PC-9 (cell line): Measurements from ENCODE around the gene ACYP1. TPM values are rescaled to one million over a fixed set of nuclear protein-coding genes. Genes with fewer than 3 reads are reported as not detected.

Source experiments
- BruUV-seq: library from RNA; stranded (reverse); fragments of 400-500 nt; replicated peaks from 2 replicates; lab custom pipeline; 2021; lab: Mats Ljungman, UMichigan
- CTCF ChIA-PET: fragments of 300-600 bp; sonication (Branson Sonifier 250); formaldehyde crosslinking; loops from one replicate; lab custom pipeline; 2022; ENCODE audit warnings: antibody characterized with exemption; lab: Charles Lee
- POLR2A ChIA-PET: fragments of 300-600 bp; sonication (Branson Sonifier 250); formaldehyde crosslinking; loops from one replicate; lab custom pipeline; 2022; ENCODE audit warnings: antibody characterized with exemption; ENCODE audit not compliant: unreplicated experiment; lab: Charles Lee
- DNase-seq, 2 experiments: peaks; one replicate each; pipeline versions ENCODE4 v3.0.0 to v3.0.0-alpha.2; 2015 to 2022; ENCODE audit warnings: mixed read lengths in 1 of 2
- H2AFZ ChIP-seq: fragments of 200-600 bp; sonication (generic); 2 replicates; pipeline ENCODE4 v1.8.1; 2017; ENCODE audit warnings: antibody characterized with exemption
- H3F3A ChIP-seq: fragments of 200-600 bp; sonication (generic); 2 replicates; pipeline ENCODE4 v1.8.1; 2017; ENCODE audit warnings: antibody characterized with exemption, mild to moderate bottlenecking, low read depth; ENCODE audit not compliant: insufficient read depth
- H3K27ac ChIP-seq: fragments of 200-600 bp; sonication (generic); 2 replicates; pipeline ENCODE4 v1.6.1; 2016; ENCODE audit warnings: mixed run types
- H3K27me3 ChIP-seq: fragments of 200-600 bp; sonication (generic); 2 replicates; pipeline ENCODE4 v1.6.1; 2016; ENCODE audit warnings: low read depth, mixed run types; ENCODE audit not compliant: insufficient read depth
- H3K36me3 ChIP-seq: fragments of 200-600 bp; sonication (generic); 2 replicates; pipeline ENCODE4 v1.6.1; 2016; ENCODE audit warnings: low read depth, mixed run types
- H3K4me1 ChIP-seq: fragments of 200-600 bp; sonication (generic); replicated peaks from 2 replicates; pipeline ENCODE4 v1.6.1; 2016; ENCODE audit warnings: mixed run types; ENCODE audit not compliant: insufficient read depth
- H3K4me2 ChIP-seq: fragments of 200-600 bp; sonication (generic); 2 replicates; pipeline ENCODE4 v1.6.1; 2017; ENCODE audit warnings: mixed run types
- H3K4me3 ChIP-seq: fragments of 200-600 bp; sonication (generic); 2 replicates; pipeline ENCODE4 v1.6.1; 2016; ENCODE audit warnings: mixed run types
- H3K79me2 ChIP-seq: fragments of 200-600 bp; sonication (generic); 2 replicates; pipeline ENCODE4 v1.6.1; 2017; ENCODE audit warnings: low read depth, mixed run types
- H3K9me2 ChIP-seq: fragments of 200-600 bp; sonication (generic); 2 replicates; pipeline ENCODE4 v1.8.1; 2017; ENCODE audit warnings: mild to moderate bottlenecking; ENCODE audit not compliant: insufficient read depth
- H3K9me3 ChIP-seq: fragments of 200-600 bp; sonication (generic); 2 replicates; pipeline ENCODE4 v1.8.1; 2016; ENCODE audit warnings: low read depth; ENCODE audit not compliant: insufficient read depth
- H4K20me1 ChIP-seq: fragments of 200-600 bp; sonication (generic); 2 replicates; pipeline ENCODE4 v1.8.1; 2017; ENCODE audit not compliant: insufficient read depth
- CTCF ChIP-seq: fragments of 200-600 bp; sonication (generic); conservative IDR thresholded peaks from 2 replicates; pipeline ENCODE4 v1.6.1; 2017; ENCODE audit warnings: mixed run types, antibody characterized with exemption, mild to moderate bottlenecking, moderate library complexity
- EZH2 ChIP-seq: fragments of 200-600 bp; sonication (generic); IDR thresholded peaks from 2 replicates; pipeline ENCODE4 v1.8.0; 2017; ENCODE audit warnings: antibody characterized with exemption, low read depth
- intact Hi-C: fragments of 100-400 bp; cut with micrococcal nuclease; formaldehyde crosslinking; loops from one replicate; pipeline ENCODE4 v1.10.0; 2022; ENCODE audit not compliant: unreplicated experiment
- total RNA-seq: library from RNA; stranded (reverse); gene quantifications from 2 replicates; pipeline ENCODE4 v1.2.3, GENCODE V29; 2021

The ACYP1 gene
- total RNA-seq, 1 experiment from 2014 or later = 98.9 TPM

- Histone ChIP-seq H3K4me1 (peaks cover 11% of the 10 kb centered on the region), H3K9me3 (no peaks in the 10 kb centered on the region), H3K27ac (no peak overlapping the region), H4K20me1 (no peaks in the 10 kb centered on the region), H3K79me2 (no peaks in the 10 kb centered on the region), H3K36me3 (peaks cover 41% of the 10 kb centered on the region), H3K4me2 (no peak overlapping the region), H3K27me3 (no peaks in the 10 kb centered on the region), H3F3A (peaks cover 23% of the 10 kb centered on the region; the same call in 1 of the 2 replicates), H3K9me2 (no peaks in the 10 kb centered on the region), H3K4me3 (no peak overlapping the region), H2AFZ (no peak overlapping the region)
- DNase-seq = no peak
- POLR2A ChIA-PET = no interaction called here
- BruUV-seq = no TSS peak
- CTCF ChIA-PET = no interaction called here
- TF ChIP-seq CTCF = no peak
- TF ChIP-seq EZH2 = no peak
- intact Hi-C loops = no loop called here
Observed at GRCh38 chr14:75015496-75015895, 48.3 kb downstream of the ACYP1 start.

- H3K27ac ChIP-seq = no peak overlapping the region
- no peaks in the 10 kb centered on the region for H3K79me2 ChIP-seq
- H3K9me2 ChIP-seq = no peaks in the 10 kb centered on the region
- TF ChIP-seq EZH2 (no peak), CTCF (no peak)
- no peak overlapping the region for H2AFZ ChIP-seq
- no TSS peak for BruUV-seq
- no peaks in the 10 kb centered on the region for H3K9me3 ChIP-seq
- no peak for DNase-seq
- H4K20me1 ChIP-seq = no peaks in the 10 kb centered on the region
- H3F3A ChIP-seq = peaks cover 30% of the 10 kb centered on the region; the same call in 1 of the 2 replicates
- CTCF ChIA-PET = no interaction called here
- H3K27me3 ChIP-seq = no peaks in the 10 kb centered on the region
- intact Hi-C loops = no loop called here
- no peak overlapping the region for H3K4me3 ChIP-seq
- no peak overlapping the region for H3K4me2 ChIP-seq
- H3K36me3 ChIP-seq = peaks cover 44% of the 10 kb centered on the region
- peaks cover 3% of the 10 kb centered on the region for H3K4me1 ChIP-seq
- POLR2A ChIA-PET = interaction anchor here (0.5 to 0.6 kb wide), 4 partner anchors 34 to 250 kb away, joined by 3 to 14 read pairs (median 3); partner anchors contain the start of gene ZC2HC1C
Observed at GRCh38 chr14:75013290-75013689, 50.5 kb downstream of the ACYP1 start.

GRCh38 chr14:75011356-75011994, 52.3 kb downstream of the ACYP1 start:
- intact Hi-C loops = no loop called here
- Histone ChIP-seq H3K9me2 (no peaks in the 10 kb centered on the region), H2AFZ (no peak overlapping the region), H3K9me3 (no peaks in the 10 kb centered on the region), H3K27me3 (no peaks in the 10 kb centered on the region), H4K20me1 (no peaks in the 10 kb centered on the region), H3K27ac (peak overlapping the region; percentile 1; the same call in 1 of the 2 replicates), H3K4me2 (no peak overlapping the region), H3K36me3 (peaks cover 53% of the 10 kb centered on the region), H3K4me1 (no peaks in the 10 kb centered on the region), H3F3A (peaks cover 40% of the 10 kb centered on the region; the same call in 1 of the 2 replicates), H3K79me2 (no peaks in the 10 kb centered on the region), H3K4me3 (no peak overlapping the region)
- CTCF ChIA-PET = interaction anchor here (0.6 kb wide), 1 partner anchor 650 kb away, joined by 4 read pairs; no protein-coding TSS in a partner anchor
- TF ChIP-seq CTCF = no peak
- no peak for TF ChIP-seq EZH2
- no peak for DNase-seq
- POLR2A ChIA-PET = interaction anchor here (0.5 to 0.6 kb wide), 2 partner anchors 64 to 106 kb away, joined by 3 to 6 read pairs; no protein-coding TSS in a partner anchor
- no TSS peak for BruUV-seq
